BLaER1 treated with 17β-estradiol and CSF1 and Interleukin-3, amounts not matched to agents 10 nM and 100 nM (cell line): ENCODE data around the gene FAM83G.
"Not testable (repeated sequence)": the region's sequence is repeated elsewhere in the genome, so short reads cannot be mapped to it uniquely, and the experiment has no call there.

Experiments
- H3K27ac ChIP-seq, 11 experiments: shearing (Covaris generic); formaldehyde crosslinking; 2 replicates each; pipeline ENCODE4 v1.8.1; 2022
- H3K27me3 ChIP-seq, 11 experiments: shearing (Covaris generic); formaldehyde crosslinking; 2 replicates each; pipeline ENCODE4 v1.8.1; 2022
- H3K36me3 ChIP-seq, 11 experiments: shearing (Covaris generic); formaldehyde crosslinking; 2 replicates each; pipeline ENCODE4 v1.8.1; 2022
- H3K4me1 ChIP-seq, 10 experiments: shearing (Covaris generic); formaldehyde crosslinking; 2 replicates each; pipeline ENCODE4 v1.8.1; 2022
- H3K4me2 ChIP-seq, 11 experiments: shearing (Covaris generic); formaldehyde crosslinking; 2 replicates each; pipeline ENCODE4 v1.8.1; 2022
- H3K4me3 ChIP-seq, 10 experiments: shearing (Covaris generic); formaldehyde crosslinking; 2 replicates each; pipeline ENCODE4 v1.8.1; 2022
- H3K9ac ChIP-seq, 11 experiments: shearing (Covaris generic); formaldehyde crosslinking; 2 replicates each; pipeline ENCODE4 v1.8.1; 2022
- H3K9me3 ChIP-seq, 11 experiments: shearing (Covaris generic); formaldehyde crosslinking; replicated peaks in 1 of 11; 2 replicates each; pipeline ENCODE4 v1.8.1; 2022
- H4K20me1 ChIP-seq, 11 experiments: shearing (Covaris generic); formaldehyde crosslinking; 2 replicates each; pipeline ENCODE4 v1.8.1; 2022
- Cebpa-rat ChIP-seq, 11 experiments: shearing (Covaris generic); IDR thresholded peaks; 2 replicates each; pipeline ENCODE4 v1.8.1; 2022

FAM83G gene

DNA sequence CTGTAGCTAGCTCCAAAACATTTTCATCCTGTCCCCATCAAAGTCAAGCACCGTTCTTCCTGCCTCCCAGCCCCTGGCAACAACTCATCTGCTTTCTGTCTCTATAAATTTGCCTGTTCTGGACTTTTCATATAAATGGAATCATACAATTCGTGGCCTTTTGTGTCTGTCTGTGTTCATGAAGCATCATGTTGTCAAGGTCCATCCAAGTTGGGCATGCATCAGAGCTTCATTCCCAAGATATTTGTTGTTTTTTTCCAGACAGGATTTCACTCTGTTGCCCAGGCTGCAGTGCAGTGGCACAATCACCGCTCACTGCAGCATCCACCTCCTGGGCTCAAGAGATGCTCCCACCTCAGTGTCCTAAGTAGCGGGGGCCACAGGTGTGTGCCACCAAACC, 46.7 kb downstream of the FAM83G start:
- no peak overlapping the region for H3K4me3 ChIP-seq
- no peaks in the 10 kb centered on the region; a peak in 1 of 22 replicates for H4K20me1 ChIP-seq
- no peaks in the 10 kb centered on the region for H3K36me3 ChIP-seq
- H3K4me2 ChIP-seq: no peak overlapping the region
- H3K27me3 ChIP-seq: no peaks in the 10 kb centered on the region
- no peaks in the 10 kb centered on the region for H3K9me3 ChIP-seq
- H3K9ac ChIP-seq: no peak overlapping the region
- no peak for TF ChIP-seq Cebpa-rat (IDR thresholded peaks at IDR 0.05)
- H3K4me1 ChIP-seq: peaks cover 0 to 12% (median 7%) of the 10 kb centered on the region in 10 experiments; a peak in 16 of 20 replicates
- H3K27ac ChIP-seq: no peak overlapping the region

DNA sequence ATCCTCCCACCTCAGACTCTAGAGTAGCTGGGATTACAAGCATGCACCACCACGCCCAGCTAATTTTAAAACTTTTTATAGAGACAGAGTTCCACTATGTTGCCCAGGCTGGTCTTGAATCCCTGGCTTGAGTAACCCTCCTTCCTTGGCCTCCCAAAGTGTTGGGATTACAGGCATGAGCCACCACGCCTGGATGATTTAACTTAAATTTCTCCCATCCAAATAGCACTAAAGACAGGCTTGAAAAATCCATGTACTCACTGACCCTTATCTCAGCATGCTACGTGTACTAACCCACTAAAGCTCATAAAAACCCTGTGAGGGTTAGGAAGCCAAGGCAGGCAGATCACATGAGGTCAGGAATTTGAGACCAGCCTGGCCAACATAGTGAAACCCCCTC, 48.0 kb downstream of the FAM83G start:
- no peak overlapping the region for H3K4me2 ChIP-seq
- no peaks in the 10 kb centered on the region for H3K36me3 ChIP-seq
- no peak overlapping the region for H3K9ac ChIP-seq
- no peak overlapping the region for H3K27ac ChIP-seq
- no peaks in the 10 kb centered on the region for H3K9me3 ChIP-seq
- H4K20me1 ChIP-seq: no peaks in the 10 kb centered on the region; a peak in 1 of 22 replicates
- H3K4me3 ChIP-seq: no peak overlapping the region
- H3K27me3 ChIP-seq: no peaks in the 10 kb centered on the region
- peaks cover 0 to 12% (median 7%) of the 10 kb centered on the region in 10 experiments; a peak in 16 of 20 replicates for H3K4me1 ChIP-seq
- TF ChIP-seq Cebpa-rat (IDR thresholded peaks at IDR 0.05): no peak

DNA sequence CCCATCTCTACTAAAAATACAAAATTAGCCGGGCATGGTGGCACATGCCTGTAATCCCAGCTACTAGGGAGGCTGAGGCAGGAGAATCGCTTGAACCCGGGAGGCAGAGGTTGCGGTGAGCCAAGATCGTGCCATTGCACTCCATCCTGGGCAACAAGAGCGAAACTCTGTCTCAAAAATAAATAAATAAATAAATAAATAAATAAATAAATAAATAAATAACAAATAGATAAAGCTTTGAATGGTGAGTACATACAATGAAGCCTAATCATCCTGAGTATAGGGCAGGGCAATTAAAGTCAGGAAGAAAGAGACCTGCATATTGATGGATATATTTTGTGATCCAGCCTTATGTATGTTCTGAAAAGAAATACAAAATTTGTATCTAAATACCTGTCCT, 48.5 kb downstream of the FAM83G start:
- H4K20me1 ChIP-seq, H3K36me3 ChIP-seq, H3K9ac ChIP-seq, H3K27me3 ChIP-seq, H3K9me3 ChIP-seq, H3K27ac ChIP-seq, H3K4me1 ChIP-seq, H3K4me3 ChIP-seq: not testable (repeated sequence)
- peak overlapping the region in 2 of 11 experiments; percentile 36 to 45; a peak in 4 of 22 replicates for H3K4me2 ChIP-seq

DNA sequence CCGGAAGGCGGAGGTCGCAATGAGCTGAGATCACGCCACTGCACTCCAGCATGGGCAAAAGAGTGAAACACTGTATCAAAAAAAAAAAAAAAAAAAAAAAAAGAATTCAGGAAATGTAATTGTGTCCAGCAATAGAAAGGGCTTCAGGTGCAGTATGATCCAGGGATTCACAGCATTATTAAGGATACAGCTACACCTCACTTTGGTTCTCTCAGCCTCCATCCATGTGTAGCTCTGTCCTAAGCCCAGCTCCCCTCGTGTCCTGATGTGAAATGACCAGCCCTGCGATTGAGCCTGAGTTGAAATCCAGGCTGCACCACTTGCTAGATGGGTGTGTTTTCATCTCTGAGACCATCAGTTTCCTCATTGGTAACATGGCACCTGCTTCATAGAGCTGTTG, 49.6 kb downstream of the FAM83G start:
- Histone ChIP-seq H3K4me2 (peak overlapping the region in 7 of 11 experiments; percentile 15 to 65 (median 45); a peak in 11 of 22 replicates), H3K4me3 (no peak overlapping the region), H3K9ac (no peak overlapping the region), H3K9me3 (no peaks in the 10 kb centered on the region), H4K20me1 (no peaks in the 10 kb centered on the region; a peak in 2 of 22 replicates), H3K27me3 (no peaks in the 10 kb centered on the region), H3K36me3 (no peaks in the 10 kb centered on the region), H3K27ac (no peak overlapping the region), H3K4me1 (peaks cover 5 to 15% (median 7%) of the 10 kb centered on the region in 10 experiments; a peak in 16 of 20 replicates)
- TF ChIP-seq Cebpa-rat (IDR thresholded peaks at IDR 0.05): no peak

DNA sequence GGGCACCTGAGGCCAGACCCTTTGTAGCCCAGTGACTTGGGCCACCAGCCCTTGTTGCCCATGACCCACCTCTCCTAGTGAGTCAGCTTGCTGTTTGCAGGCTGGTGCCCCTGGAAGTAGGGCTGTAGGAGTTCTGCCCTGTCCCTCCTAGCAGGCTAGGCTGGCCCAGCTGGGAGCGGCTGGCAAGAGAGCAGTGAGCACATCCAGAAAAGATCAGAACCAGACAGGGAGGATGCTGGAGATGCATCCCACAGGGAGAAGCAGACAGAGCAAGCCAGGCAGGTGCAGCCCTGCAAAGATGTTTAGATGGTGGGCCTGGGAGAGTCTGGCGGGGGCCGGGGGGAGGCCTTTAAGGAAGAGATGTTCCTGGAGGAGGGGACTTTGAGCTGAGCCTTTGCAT, 50.2 kb downstream of the FAM83G start:
- Histone ChIP-seq H3K36me3 (no peaks in the 10 kb centered on the region), H4K20me1 (no peaks in the 10 kb centered on the region; a peak in 2 of 22 replicates), H3K4me2 (no peak overlapping the region), H3K4me3 (no peak overlapping the region), H3K9me3 (no peaks in the 10 kb centered on the region), H3K27me3 (no peaks in the 10 kb centered on the region), H3K4me1 (peaks cover 5 to 15% (median 7%) of the 10 kb centered on the region in 10 experiments; a peak in 16 of 20 replicates), H3K9ac (no peak overlapping the region), H3K27ac (no peak overlapping the region)
- TF ChIP-seq Cebpa-rat (IDR thresholded peaks at IDR 0.05): no peak

DNA sequence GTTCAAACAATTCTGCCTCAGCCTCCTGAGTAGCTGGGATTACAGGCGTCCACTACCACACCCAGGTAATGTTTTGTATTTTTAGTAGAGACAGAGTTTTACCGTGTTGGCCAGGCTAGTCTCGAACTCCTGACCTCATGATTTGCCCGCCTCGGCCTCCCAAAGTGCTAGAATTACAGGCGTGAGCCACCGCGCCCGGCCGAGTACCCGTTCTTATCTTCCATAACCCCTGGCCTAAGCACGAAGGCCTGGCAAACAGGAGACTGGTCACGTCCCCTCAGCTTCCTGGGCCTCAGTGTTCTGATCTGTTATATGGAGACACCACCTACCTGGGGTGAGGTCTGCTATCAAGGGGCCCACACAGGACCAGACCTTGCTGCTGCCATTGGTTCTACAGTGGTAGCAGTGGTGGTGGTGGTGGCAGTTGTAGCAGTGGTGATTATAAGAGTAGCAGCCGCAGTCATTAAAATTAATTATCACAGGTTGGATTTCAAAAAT, 51.3 kb downstream of the FAM83G start:
- Histone ChIP-seq H3K4me2 (no peak overlapping the region), H3K9ac (no peak overlapping the region), H4K20me1 (no peaks in the 10 kb centered on the region; a peak in 1 of 22 replicates), H3K4me3 (no peak overlapping the region), H3K27ac (no peak overlapping the region), H3K4me1 (peaks cover 5 to 15% (median 7%) of the 10 kb centered on the region in 10 experiments; a peak in 16 of 20 replicates), H3K27me3 (no peaks in the 10 kb centered on the region), H3K9me3 (no peaks in the 10 kb centered on the region), H3K36me3 (no peaks in the 10 kb centered on the region)
- no peak for TF ChIP-seq Cebpa-rat (IDR thresholded peaks at IDR 0.05)

DNA sequence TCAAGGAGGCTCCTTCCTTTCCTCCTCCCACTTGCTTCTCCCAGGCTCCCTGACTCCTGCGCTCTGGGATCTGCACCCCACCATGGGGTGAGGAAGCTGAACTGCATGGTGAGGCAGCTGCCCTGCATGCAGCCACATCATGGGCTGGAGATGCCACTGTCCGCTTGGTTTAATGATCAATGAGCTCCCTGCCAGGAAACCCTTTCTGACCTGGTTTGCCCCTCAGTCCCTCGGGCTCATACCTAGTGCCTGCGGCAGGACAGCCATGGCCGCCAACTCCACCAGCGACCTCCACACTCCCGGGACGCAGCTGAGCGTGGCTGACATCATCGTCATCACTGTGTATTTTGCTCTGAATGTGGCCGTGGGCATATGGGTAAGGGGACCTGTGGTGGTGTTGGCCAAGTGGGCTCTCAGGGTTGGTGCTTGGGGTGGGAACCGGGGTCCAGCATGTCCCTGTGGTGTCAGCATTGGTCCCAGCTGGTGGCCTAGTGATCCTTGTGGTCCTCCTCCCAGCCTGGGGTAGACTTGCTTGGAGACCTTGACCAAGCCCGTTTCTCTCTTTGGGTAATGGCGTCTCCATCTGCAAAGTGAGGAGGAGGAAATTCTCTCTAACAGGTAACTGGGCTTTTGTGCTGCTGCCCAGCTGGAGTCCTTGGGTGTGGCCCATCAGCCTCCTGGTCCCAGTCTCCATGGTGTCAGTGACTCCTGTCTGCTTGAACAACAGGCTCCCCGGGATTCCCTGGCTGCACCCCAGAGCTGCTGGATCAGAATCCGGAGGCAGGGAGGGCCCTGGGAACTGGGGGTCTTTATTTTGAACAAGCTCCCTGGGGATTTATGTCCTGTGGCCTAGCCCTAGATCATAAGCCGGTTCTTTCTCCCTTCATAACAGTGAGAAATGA, 52.4 kb downstream of the FAM83G start, which contains the start of gene SLC5A10:
TSS of gene SLC5A10 (plus strand) at position 225 of the 902 bp plus-strand sequence. CDS start at position 266, 41 bp downstream.
- H3K4me3 ChIP-seq: no peak within 1 kb of the TSS
- H3K36me3 ChIP-seq: no peaks in the 10 kb centered on the region
- H3K9me3 ChIP-seq: no peaks in the 10 kb centered on the region
- no peak within 1 kb of the TSS for H3K9ac ChIP-seq
- no peaks in the 10 kb centered on the region; a peak in 1 of 22 replicates for H4K20me1 ChIP-seq
- no peak for TF ChIP-seq Cebpa-rat (IDR thresholded peaks at IDR 0.05)
- H3K27ac ChIP-seq: no peak within 1 kb of the TSS
- peaks cover 5 to 15% (median 7%) of the 10 kb centered on the region in 10 experiments; a peak in 16 of 20 replicates for H3K4me1 ChIP-seq
- no peak within 1 kb of the TSS for H3K4me2 ChIP-seq
- H3K27me3 ChIP-seq: no peaks in the 10 kb centered on the region

DNA sequence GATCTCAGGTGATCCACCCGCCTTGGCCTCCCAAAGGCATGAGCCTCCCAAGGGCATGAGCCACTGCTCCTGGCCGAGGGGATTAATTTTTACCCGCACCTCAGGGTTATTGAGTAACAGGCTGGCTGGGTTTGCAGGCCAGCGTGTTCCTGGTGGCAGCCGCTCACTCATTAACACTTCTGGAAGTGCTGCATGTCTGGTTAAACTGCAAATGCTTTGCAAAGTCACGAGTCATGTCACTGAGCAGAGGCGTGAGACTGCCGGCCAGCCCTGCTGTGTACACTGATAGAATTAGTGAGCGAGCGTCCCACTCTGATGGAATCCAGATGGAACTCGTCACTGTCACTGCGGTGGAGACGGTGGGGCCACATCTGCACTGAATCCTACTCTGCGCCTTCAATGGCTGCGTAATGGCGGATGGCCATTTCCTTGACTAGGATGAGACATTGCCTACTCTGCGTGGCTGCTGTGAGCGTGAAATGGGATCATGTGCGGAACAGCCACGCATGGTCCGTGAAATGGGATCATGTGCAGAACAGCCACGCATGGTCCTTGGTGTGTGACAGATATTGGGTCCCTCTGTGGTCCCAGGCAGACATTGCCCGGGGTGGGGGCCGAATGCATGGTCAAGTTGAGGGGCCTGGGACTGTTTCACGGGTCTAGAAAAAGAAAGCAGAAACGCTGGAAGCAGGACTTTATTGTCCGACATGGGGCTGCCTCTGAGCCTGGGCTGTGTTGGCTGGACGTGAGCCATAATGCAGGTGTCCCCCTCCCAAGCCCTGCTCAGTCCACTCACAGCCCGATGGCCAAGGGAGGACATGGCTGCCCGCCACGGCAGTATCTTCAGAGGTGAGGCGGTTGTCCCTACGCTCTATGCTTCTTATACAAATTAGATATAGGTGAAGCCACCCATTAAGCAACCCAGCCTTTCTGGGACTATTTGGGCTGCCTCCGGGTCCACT, 53.3 kb downstream of the FAM83G start:
- H3K9ac ChIP-seq: no peak overlapping the region

DNA sequence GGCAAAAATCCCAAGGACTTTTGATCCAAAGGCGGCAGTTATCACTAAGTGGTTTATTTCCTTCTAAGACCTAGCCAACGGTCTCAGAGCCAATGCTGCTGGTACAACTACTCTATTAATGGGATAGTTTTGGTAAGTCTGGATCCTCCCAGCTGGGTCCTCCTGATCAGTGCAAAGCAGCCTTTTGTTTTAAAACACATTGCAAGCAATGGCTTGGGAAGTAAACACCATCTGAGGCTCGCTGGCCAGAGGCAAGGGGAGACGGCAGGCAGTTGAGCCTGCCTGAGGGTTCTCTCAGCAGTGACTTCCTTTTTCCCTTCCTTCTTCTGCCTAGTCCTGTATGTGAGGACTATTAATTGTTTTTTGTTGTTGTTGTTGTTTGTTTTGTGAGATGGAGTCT, 54.2 kb downstream of the FAM83G start:
- Histone ChIP-seq H3K4me1 (peaks cover 2 to 11% (median 3%) of the 10 kb centered on the region in 10 experiments; a peak in 16 of 20 replicates), H3K27me3 (no peaks in the 10 kb centered on the region), H3K4me3 (no peak overlapping the region), H3K27ac (no peak overlapping the region), H3K9ac (no peak overlapping the region), H3K9me3 (no peaks in the 10 kb centered on the region), H4K20me1 (no peaks in the 10 kb centered on the region; a peak in 1 of 22 replicates), H3K4me2 (no peak overlapping the region), H3K36me3 (no peaks in the 10 kb centered on the region)
- no peak for TF ChIP-seq Cebpa-rat (IDR thresholded peaks at IDR 0.05)

More for the DNA sequence above, 53.3 kb downstream of the FAM83G start:
- no peak for TF ChIP-seq Cebpa-rat (IDR thresholded peaks at IDR 0.05)
- peaks cover 5 to 15% (median 7%) of the 10 kb centered on the region in 10 experiments; a peak in 16 of 20 replicates for H3K4me1 ChIP-seq
- H4K20me1 ChIP-seq: no peaks in the 10 kb centered on the region; a peak in 1 of 22 replicates
- H3K27me3 ChIP-seq: no peaks in the 10 kb centered on the region
- no peaks in the 10 kb centered on the region for H3K9me3 ChIP-seq
- no peaks in the 10 kb centered on the region for H3K36me3 ChIP-seq
- no peak overlapping the region for H3K4me2 ChIP-seq
- H3K4me3 ChIP-seq: no peak overlapping the region
- H3K27ac ChIP-seq: no peak overlapping the region
